HG03342 (cell line): Measurements from ENCODE around the gene MMP11.

Experiments used
- ATAC-seq: cut with Tn5 transposase; IDR thresholded peaks from one replicate; pipeline ENCODE4 v1.9.1; 2021; ENCODE audit warnings: mild to moderate bottlenecking, moderate library complexity; ENCODE audit not compliant: unreplicated experiment

The MMP11 gene

GRCh38 chr22:23827351-23827995, 54.8 kb downstream of the MMP11 start:
- no peak for ATAC-seq

DNA sequence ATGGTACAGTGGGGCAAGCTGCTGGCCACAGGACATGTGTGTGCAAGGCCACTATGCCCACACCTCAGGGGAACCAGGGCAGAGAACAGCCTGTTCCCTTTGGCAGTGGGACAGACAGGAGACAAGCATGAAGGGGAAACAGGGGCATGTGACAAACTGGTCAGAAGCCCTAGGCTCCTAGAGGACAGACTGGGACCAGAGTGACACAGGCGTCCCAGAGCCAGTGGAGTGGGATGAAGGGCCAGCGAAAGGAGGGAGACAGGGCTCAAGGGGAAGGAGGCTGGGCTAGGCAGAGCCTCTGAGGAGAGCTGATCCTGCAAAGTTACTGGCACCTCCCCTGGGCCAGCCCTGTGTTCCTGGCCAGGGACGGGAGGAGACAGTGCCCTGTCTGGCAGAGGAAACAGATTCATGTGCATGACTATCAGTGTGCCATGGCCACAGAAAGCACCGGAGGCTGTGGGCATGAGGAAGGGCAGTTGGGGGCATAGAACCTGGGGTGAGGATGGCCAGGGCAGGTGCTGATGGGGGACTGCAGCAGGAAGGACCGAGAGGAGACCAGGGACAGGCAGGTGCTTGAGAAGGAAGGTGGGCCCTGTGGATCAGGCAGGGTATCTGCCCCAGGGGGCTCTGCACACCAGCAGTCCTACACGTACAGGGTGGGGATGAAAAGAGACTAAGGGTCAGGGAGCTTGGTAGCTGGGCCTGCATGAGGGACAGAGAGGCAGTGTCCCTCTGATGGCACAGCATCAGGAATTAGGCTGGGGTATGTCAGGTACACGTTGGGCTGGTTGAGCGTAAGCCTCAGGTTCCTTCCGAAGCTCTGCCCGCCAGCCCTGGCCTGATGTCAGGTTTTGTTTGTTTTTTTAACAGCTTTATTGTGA, 56.4 kb downstream of the MMP11 start:
- ATAC-seq, result no peak

DNA sequence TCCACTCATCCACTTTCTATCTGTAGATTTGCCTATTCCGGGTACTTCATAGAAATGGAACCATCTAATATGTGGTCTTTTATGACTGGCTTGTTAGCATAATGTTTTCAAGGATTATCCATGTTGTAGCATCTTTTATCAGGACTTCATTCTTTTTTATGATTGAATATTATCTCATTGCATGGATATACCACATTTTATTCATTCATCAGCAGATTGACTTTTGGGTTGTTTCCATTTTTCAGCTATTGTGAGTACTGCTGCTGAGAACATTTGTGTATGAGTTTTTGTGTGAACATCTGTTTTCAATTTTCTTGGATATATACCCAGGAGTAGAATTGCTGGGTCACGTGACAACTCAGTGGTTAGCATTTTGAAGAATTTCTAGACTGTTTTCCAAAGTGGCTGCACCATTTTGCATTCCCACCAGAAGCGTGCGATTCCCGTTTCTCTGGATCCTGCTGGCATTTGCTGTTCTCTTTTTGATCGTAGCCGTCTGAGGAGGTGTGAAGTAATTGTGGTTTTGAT, 57.3 kb downstream of the MMP11 start:
- ATAC-seq, result no peak

DNA sequence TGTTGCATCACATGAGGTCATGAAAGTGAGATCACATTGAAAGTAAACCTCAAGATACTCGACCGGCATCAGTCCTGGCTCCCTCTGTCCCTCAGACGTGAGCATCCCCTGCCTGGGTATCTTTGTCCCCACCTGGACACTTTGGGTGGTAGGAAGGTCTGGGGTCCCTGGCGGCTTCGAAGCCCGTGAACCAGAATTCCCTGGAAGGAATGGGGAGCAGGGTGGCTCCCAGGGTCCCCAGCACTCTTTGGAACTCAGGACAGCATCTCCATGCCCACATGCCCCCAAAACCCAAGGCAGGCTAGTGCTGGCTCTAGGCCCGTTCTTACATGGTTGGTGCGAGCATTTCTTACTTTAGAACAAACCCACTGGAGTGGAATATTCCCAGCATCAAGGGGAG, 58.6 kb downstream of the MMP11 start:
- ATAC-seq, result no peak

- ATAC-seq, result no peak
These were observed 59.1 kb downstream of the MMP11 start for GRCh38 chr22:23831781-23832180.

DNA sequence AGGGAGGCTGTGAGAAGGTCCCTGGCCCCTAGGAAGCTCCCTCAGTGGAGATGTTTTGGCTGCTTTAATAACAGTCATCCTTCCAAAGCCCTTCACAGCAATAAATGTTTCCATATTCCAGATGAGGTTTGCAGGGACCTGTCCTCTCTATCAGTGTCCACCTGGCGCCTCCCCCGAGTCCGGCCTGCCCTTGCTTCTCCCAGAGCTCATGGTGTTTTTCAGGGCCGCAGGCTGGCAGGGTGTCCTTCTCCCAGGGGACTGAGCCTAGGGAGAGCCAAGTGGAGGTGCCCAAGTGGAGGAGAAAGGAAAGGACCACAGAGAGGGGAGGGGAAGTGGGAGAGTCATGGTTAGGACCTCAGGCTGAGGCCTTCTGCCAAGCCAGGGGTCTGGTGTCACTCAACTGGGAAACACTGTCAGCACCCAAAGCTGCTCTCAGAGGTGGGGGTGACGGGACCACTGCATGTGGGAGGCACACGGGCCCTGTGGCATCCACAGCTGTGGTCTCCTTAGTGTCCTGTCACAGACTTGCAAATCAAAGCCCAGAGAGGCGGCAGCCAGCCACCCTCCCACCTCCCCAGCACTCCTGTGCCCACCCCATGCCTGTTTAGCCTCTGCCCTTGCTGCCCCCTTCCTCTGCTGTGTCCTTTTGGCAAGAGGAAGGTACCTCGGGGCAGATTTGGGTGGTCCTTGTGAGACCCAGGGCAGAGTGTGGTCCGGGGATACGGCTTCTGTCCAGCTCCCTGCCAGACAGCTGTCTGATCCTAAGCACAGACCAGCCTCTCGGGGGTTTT, 59.8 kb downstream of the MMP11 start:
- no peak for ATAC-seq

GRCh38 chr22:23833017-23833751, 60.5 kb downstream of the MMP11 start:
- no peak for ATAC-seq
